GM12878 (cell line): Measurements from ENCODE around the gene NAALADL2. TPM values are rescaled to one million over a fixed set of nuclear protein-coding genes. Genes with fewer than 3 reads are reported as not detected.

ENCODE experiments used
- ATAC-seq: fragments of 200-7000 bp; cut with Tn5 transposase; 3 replicates; pipeline ENCODE4 v1.9.1; 2020; ENCODE audit warnings: mild to moderate bottlenecking, moderate library complexity
- BruUV-seq: library from RNA; stranded (reverse); fragments of 400-500 nt; replicated peaks from 2 replicates; lab custom pipeline; 2021; lab: Mats Ljungman, UMichigan
- CTCF ChIA-PET: fragments of 300-600 bp; sonication (Branson Sonifier 250); formaldehyde crosslinking; extraction: SDS; loops from one replicate; lab custom pipeline; 2021; ENCODE audit warnings: inconsistent platforms; lab: Yijun Ruan, JAX
- POLR2A ChIA-PET: fragments of 350-600 bp; formaldehyde crosslinking; extraction: SDS; loops from one replicate; lab custom pipeline; 2021; ENCODE audit warnings: inconsistent platforms; lab: Charles Lee
- RAD21 ChIA-PET: fragments of 300-600 bp; sonication (Branson Sonifier 250); formaldehyde crosslinking; loops from one replicate; lab custom pipeline; 2023; ENCODE audit warnings: antibody characterized with exemption; ENCODE audit not compliant: unreplicated experiment; lab: Charles Lee
- SMC1A ChIA-PET: fragments of 300-600 bp; sonication (Branson Sonifier 250); formaldehyde crosslinking; loops from one replicate; lab custom pipeline; 2023; ENCODE audit not compliant: unreplicated experiment, uncharacterized antibody; lab: Charles Lee
- DNase-seq: peaks from one replicate; pipeline ENCODE4 v3.0.0-alpha.2; 2011; ENCODE audit warnings: low read depth, low spot score
- FAIRE-seq: peaks from 3 replicates; lab custom pipeline; 2011; peaks lifted over from hg19 to GRCh38; lab: Jason Lieb, UNC
- H2AFZ ChIP-seq: 2 replicates; pipeline ENCODE4 v1.6.0; 2011; ENCODE audit warnings: low read depth, low read length, control low read depth; ENCODE audit not compliant: control insufficient read depth
- H3K27ac ChIP-seq: 2 replicates; pipeline ENCODE4 v1.5.1; 2011; ENCODE audit warnings: control low read depth; ENCODE audit not compliant: control insufficient read depth, insufficient read depth
- H3K27me3 ChIP-seq, 2 experiments: replicated peaks in 1 of 2; 2 replicates each; pipeline versions ENCODE4 v1.6.0 to v1.6.1; 2011; ENCODE audit warnings: low read length in 1 of 2; ENCODE audit not compliant: control insufficient read depth in 2 of 2, insufficient read depth in 2 of 2
- H3K36me3 ChIP-seq, 2 experiments: 2 replicates each; pipeline ENCODE4 v1.5.1; 2011; ENCODE audit warnings: low read length in 1 of 2; ENCODE audit not compliant: control insufficient read depth in 2 of 2, insufficient read depth in 2 of 2
- H3K4me1 ChIP-seq: 2 replicates; pipeline ENCODE4 v1.6.1; 2011; ENCODE audit warnings: mild to moderate bottlenecking, low read length, moderate library complexity, mixed read lengths; ENCODE audit not compliant: control insufficient read depth, insufficient read depth
- H3K4me2 ChIP-seq: 2 replicates; pipeline ENCODE4 v1.6.0; 2011; ENCODE audit warnings: control low read depth; ENCODE audit not compliant: control insufficient read depth, insufficient read depth
- H3K4me3 ChIP-seq: fragments of 200-600 bp; sonication (generic); 2 replicates; pipeline ENCODE4 v1.5.1; 2016
- H3K79me2 ChIP-seq: 2 replicates; pipeline ENCODE4 v1.6.0; 2011; ENCODE audit warnings: low read length; ENCODE audit not compliant: control insufficient read depth, insufficient read depth
- H3K9ac ChIP-seq: 2 replicates; pipeline ENCODE4 v1.8.0; 2011; ENCODE audit warnings: low read length, control low read depth, mixed read lengths; ENCODE audit not compliant: control insufficient read depth, insufficient read depth
- H3K9me3 ChIP-seq: replicated peaks from 3 replicates; pipeline ENCODE4 v1.5.1; 2011; ENCODE audit warnings: mild to moderate bottlenecking, low read length; ENCODE audit not compliant: control insufficient read depth, insufficient read depth
- H4K20me1 ChIP-seq: 2 replicates; pipeline ENCODE4 v1.6.0; 2011; ENCODE audit not compliant: control insufficient read depth, insufficient read depth
- BCLAF1 ChIP-seq: fragments of 450-650 bp; IDR thresholded peaks from 2 replicates; pipeline ENCODE4 v1.6.1; 2017; ENCODE audit warnings: antibody characterized with exemption, mild to moderate bottlenecking, moderate library complexity
- CBFB ChIP-seq: IDR thresholded peaks from 2 replicates; pipeline ENCODE4 v1.6.1; 2016; ENCODE audit warnings: antibody characterized with exemption, low read depth
- EGR1 ChIP-seq, 2 experiments: IDR thresholded peaks; 1 replicate in 1 of 2; 2 replicates in 1 of 2; pipeline ENCODE4 v1.6.1; 2011 to 2012; ENCODE audit warnings: low read depth in 2 of 2, low read length in 2 of 2, borderline replicate concordance in 1 of 2, mild to moderate bottlenecking in 1 of 2, moderate library complexity in 1 of 2
- GABPA ChIP-seq: IDR thresholded peaks from 2 replicates; pipeline ENCODE4 v1.6.1; 2014; ENCODE audit warnings: antibody characterized with exemption, low read depth, mild to moderate bottlenecking, inconsistent platforms
- HCFC1 ChIP-seq: fragments of 150-350 bp; IDR thresholded peaks from 2 replicates; pipeline ENCODE4 v1.6.1; 2014; ENCODE audit warnings: low read length
- KLF5 ChIP-seq: fragments of 450-650 bp; IDR thresholded peaks from 2 replicates; pipeline ENCODE4 v1.6.1; 2014; ENCODE audit warnings: mild to moderate bottlenecking; ENCODE audit not compliant: partially characterized antibody
- MEF2B ChIP-seq: fragments of 450-650 bp; IDR thresholded peaks from 2 replicates; pipeline ENCODE4 v1.6.1; 2018; ENCODE audit warnings: mild to moderate bottlenecking, moderate library complexity; ENCODE audit not compliant: partially characterized antibody, poor library complexity, severe bottlenecking
- NR2C1 ChIP-seq: fragments of 450-650 bp; IDR thresholded peaks from 2 replicates; pipeline ENCODE4 v1.6.1; 2017; ENCODE audit warnings: antibody characterized with exemption, mild to moderate bottlenecking, moderate library complexity
- TCF7 ChIP-seq: IDR thresholded peaks from 2 replicates; pipeline ENCODE4 v1.6.1; 2014; ENCODE audit warnings: antibody characterized with exemption, borderline replicate concordance
- ZNF217 ChIP-seq: fragments of 450-650 bp; IDR thresholded peaks from 2 replicates; pipeline ENCODE4 v1.6.1; 2017; ENCODE audit warnings: antibody characterized with exemption, mild to moderate bottlenecking
- ZSCAN29 ChIP-seq: fragments of 450-650 bp; IDR thresholded peaks from 2 replicates; pipeline ENCODE4 v1.6.1; 2017; ENCODE audit warnings: mild to moderate bottlenecking, moderate library complexity
- WGBS: methylation state at CpG from one replicate; pipeline ENCODE4 v1.1.6; 2016; ENCODE audit warnings: low lambda C conversion rate; ENCODE audit not compliant: insufficient replicate concordance, insufficient coverage; ENCODE audit errors: missing lambda C conversion rate; 5-methylcytosine and 5-hydroxymethylcytosine counted together
- in situ Hi-C: fragments of 300-500 bp; cut with MboI; formaldehyde crosslinking; loops from 9 replicates; pipeline ENCODE4 v1.14.3; 2018; ENCODE audit warnings: mixed read lengths
- intact Hi-C: fragments of 100-400 bp; cut with micrococcal nuclease; formaldehyde crosslinking; loops from one replicate; pipeline ENCODE4 v1.14.2; 2022; ENCODE audit not compliant: unreplicated experiment
- polyA plus RNA-seq, 11 experiments: library from polyadenylated mRNA; depleted of rRNA in 4 of 11; unstranded in 6 of 11; stranded (reverse) in 5 of 11; fragments of >200 nt; fragmentation: Nextera tagmentation in 4 of 11; fragmentation: Illumina TruSeq in 1 of 11; extraction: Ambion mirVana in 4 of 11; extraction: Trizol in 1 of 11; gene quantifications; 1 replicate in 1 of 11; 2 replicates in 10 of 11; pipeline versions ENCODE4 v1.2.1 to v1.2.3, GENCODE V29; 2011 to 2016; ENCODE audit warnings: inconsistent platforms in 2 of 11, missing spikeins in 2 of 11, low read depth in 1 of 11
- total RNA-seq, 4 experiments: library from RNA; depleted of rRNA in 3 of 4; stranded (reverse); fragments of >200 nt in 3 of 4; fragmentation: Illumina TruSeq in 1 of 4; extraction: Trizol in 1 of 4; gene quantifications; 2 replicates each; pipeline versions ENCODE4 v1.2.1 to v1.2.3, GENCODE V29; 2013 to 2021

NAALADL2 gene
- total and polyA plus RNA-seq, 10 of the 15 experiments (the other 5 are each of a cell fraction or from before 2014, with no cell fraction given): 0.06 to 10.8 (median 0.46) TPM

GRCh38 chr3:175118382-175118941 is 259.3 kb downstream of the NAALADL2 start:
- Histone ChIP-seq H3K27ac (no peak overlapping the region), H4K20me1 (no peaks in the 10 kb centered on the region), H3K9me3 (no peaks in the 10 kb centered on the region), H3K4me3 (no peak overlapping the region), H3K27me3 (no peaks in the 10 kb centered on the region), H3K9ac (no peak overlapping the region), H3K79me2 (no peaks in the 10 kb centered on the region), H3K4me2 (no peak overlapping the region), H2AFZ (no peak overlapping the region), H3K36me3 (no peaks in the 10 kb centered on the region), H3K4me1 (no peaks in the 10 kb centered on the region)
- SMC1A ChIA-PET: interaction anchor here (0.7 kb wide), 1 partner anchor 1546 kb away, joined by 4 read pairs; no protein-coding TSS in a partner anchor
- ATAC-seq (no peak), DNase-seq (no peak), FAIRE-seq (no peak)
- CTCF ChIA-PET: interaction anchor here (0.6 kb wide), 1 partner anchor 201 kb away, joined by 3 read pairs; no protein-coding TSS in a partner anchor
- intact Hi-C loops: no loop called here
- TF ChIP-seq HCFC1 (no peak), GABPA (no peak), CBFB (no peak), MEF2B (no peak), TCF7 (no peak), ZNF217 (no peak), NR2C1 (no peak), EGR1 (IDR thresholded peaks at IDR 0.05; ENCODE audit: borderline replicate concordance in 1 of 2, low read depth in 2 of 2, low read length in 2 of 2) (no peak), ZSCAN29 (no peak), BCLAF1 (no peak), KLF5 (no peak)
- POLR2A ChIA-PET: no interaction called here
- no TSS peak for BruUV-seq
- in situ Hi-C loops: no loop called here
- whole genome bisulfite sequencing: 0% methylated on average over 1 of the region's 1 CpG
- RAD21 ChIA-PET: no interaction called here
